Ramos (cell line): Measurements from ENCODE around the gene TMEM53.
"Not testable (repeated sequence)": the region's sequence is repeated elsewhere in the genome, so short reads cannot be mapped to it uniquely, and the experiment has no call there.

Source experiments
- in situ Hi-C: fragments of 300-500 bp; cut with MboI; formaldehyde crosslinking; loops from one replicate; pipeline ENCODE4 v1.14.3; 2022; ENCODE audit warnings: low sequenced_read_pairs; ENCODE audit not compliant: unreplicated experiment

TMEM53 gene

DNA sequence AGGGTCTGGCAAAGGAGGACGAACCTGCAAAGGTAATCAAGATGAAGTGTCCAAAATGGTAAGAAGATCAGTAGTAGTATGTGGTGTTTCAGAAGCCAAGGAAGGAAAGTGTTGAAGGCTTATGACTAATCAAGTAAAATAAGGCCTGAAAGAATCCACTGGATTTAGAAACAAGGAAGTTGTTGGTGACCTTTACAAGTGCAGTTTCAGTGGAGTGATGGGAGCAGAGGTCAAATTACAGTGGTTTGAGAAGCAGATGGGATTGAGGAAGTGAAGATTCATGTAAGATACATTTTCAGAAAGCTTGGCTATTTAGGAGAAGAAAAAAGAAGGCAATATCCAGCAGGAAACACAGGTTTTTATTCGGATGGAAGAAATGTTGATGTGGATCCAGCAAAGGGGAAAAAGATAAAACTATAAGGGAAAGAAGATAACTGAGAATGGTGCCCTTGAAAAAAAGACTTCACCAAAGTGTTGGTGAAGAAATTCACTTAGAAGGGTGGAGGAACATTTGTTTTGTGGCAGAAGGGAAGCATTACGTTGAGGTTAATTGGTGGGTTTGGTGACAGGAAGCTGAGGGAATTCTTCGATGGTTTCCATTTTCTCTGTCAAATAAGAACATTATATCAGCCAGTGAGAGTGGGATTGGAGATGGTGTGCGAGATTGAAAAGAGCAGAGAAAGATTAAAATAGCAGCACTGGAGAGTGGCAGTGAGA, 2.4 kb upstream of the TMEM53 start:
- in situ Hi-C loops = no loop called here

DNA sequence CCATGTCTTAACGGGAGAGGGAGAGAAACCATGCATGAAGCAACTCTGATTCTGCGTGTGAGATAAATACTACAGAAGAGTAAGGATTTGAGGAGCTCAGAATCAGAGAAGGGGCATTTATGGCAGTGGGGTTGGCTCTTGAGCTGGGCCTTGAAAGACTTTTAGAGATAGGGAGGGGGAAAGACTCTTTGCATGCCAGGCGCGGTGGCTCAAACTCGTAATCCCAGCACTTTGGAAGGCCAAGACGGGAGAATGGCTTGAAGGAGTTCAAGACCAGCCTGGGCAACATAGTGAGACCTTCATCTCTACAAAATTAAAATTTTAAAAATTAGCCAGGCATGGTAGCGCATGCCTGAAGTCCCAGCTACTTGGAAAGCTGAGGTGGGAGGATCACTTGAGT, 905 bp upstream of the TMEM53 start:
- in situ Hi-C loops = no loop called here

DNA sequence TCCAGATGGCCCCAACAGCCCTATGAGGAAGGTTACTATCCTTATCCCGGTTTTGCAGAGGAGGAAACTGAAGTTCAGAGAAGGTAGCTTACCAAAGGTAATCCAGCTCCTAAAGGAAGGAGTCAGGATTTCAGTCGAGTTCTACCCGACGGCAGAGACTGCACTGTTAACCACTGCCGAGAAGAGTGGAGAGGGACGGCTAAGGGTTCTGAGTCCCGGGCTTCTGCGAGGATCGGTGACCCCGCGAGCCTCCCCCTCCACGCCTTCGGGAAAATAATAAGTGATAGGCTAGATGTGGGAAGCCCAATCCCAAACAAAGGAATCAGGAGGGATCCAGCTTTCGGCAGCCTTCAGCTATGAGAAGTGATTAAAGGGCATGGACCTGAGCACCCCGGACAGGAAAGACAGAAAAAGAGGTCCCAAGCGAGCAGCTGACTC, 587 bp downstream of the TMEM53 start:
- in situ Hi-C loops = no loop called here

DNA sequence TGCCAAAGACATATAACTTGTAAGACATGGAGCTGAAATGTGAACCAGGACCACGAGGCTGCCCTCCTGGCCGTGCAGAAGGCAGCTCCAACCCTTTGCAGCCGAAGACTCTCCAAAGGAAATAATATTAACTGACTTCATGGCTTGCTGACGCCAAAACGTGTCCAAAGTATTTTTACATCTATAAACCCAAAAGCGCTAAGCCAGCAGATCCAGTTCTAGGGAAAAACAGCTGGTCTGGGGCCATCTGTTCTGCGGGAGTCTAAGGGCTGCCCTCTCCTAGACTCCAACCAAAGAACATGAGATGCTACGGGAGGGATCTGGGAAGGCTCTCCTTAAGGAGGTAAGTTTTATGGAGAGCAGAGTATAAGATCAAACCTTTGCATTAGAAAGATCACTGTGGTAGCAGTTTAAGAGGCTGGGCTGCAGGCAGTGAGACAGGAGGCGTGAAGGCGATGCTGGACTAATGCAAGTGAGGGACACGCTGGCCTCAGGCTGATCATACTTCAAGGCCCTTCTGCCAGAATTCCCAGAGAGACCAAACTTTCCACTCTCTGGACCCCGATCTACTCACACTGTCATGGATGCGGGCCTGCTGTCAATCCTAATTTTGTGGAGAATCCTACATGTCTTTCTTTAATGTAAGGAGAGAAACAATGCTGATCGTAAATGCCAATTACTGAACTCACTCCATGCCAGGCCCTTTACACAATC, 1.2 kb downstream of the TMEM53 start:
- in situ Hi-C loops = no loop called here

DNA sequence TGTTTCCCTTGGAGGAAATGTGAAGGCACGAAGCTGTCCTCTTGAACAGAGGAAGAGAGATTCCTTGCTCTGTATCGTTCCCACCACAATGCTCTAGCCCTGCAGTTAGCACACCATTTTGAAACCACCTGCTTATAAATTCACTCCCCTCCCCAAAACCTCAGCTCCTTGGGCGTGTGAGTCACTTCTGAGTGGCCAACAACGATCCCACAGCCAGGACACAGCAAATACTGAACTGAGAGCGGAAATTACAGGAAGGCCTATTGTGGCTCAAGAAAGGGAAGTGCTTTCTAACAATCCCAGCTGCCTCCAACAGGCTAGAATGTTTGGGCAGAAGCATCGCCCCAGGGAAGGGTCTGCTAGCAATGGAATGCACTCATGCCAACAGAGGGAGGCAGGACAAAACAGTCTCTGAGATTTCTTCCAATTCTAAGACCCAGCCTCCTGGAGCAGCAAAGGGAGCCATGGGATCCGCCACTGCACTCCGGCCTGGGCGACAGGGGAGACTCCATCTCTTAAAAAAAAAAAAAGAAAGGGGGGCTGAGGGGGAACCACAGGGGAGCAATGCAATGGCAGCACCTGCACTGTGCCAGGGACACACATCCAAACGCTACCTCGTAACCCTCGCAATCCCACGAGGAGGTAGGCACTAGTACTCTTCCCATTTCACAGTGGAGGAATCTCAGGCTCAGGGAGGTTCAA, 1.9 kb downstream of the TMEM53 start:
- in situ Hi-C loops = no loop called here

DNA sequence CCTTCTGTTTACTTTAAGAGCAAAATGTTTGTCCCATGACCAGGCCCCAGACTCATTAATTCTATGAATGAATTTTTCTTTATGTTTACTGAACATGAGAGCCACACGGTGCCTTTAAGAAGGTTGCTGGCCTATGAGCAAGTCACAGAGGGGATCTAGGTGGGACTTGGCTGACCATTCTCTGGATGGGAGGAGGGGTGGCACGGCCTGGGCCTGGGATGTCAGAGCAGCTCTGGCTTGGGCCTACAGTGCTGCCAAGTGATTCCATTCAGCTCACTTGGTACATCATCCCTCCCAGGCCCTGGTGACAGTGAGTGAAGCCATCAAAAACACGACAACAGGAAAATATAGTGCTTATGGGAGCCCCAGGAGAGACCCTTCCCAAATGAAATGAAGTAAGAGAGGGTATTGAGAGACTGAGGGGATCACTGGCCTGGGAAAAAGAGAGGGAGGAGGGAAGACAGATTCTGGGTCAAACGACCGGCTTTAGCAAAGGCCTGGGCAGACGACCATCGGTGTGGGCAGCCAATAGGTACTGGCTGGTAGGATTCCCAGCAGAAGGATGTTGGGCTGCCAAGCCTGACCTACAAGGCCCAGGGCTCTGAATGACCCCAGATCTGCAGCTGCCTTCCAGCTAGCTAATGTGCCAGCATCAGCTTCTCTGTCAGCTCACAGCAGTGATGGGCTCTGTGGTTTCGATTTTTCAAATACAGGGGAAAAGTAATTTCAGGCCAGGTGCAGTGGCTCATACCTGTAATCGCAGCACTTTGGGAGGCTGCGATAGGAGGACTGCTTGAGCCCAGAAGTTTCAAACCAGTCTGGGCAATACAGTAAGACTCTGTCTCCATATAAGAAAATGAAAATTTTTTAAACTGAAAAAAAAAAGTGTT, 3.3 kb downstream of the TMEM53 start:
- in situ Hi-C loops = no loop called here

DNA sequence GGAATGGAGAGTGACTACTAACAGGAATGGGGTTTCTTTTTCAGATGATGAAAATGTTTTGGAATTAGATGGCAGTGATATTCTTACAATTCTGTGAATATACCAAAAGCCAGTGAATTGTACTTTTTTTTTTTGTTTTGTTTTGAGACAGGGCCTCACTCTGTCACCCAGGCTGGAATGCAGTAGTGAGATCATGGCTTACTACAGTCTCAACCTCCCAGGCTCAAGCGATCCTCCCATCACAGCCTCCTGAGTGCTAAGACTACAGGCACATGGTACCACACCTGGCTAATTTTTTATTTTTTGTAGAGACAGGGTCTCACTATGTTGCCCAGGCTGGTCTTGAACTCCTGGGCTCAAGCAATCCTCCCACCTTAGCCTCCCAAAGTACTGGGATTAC, 7.6 kb downstream of the TMEM53 start:
- in situ Hi-C loops = not testable (repeated sequence)

DNA sequence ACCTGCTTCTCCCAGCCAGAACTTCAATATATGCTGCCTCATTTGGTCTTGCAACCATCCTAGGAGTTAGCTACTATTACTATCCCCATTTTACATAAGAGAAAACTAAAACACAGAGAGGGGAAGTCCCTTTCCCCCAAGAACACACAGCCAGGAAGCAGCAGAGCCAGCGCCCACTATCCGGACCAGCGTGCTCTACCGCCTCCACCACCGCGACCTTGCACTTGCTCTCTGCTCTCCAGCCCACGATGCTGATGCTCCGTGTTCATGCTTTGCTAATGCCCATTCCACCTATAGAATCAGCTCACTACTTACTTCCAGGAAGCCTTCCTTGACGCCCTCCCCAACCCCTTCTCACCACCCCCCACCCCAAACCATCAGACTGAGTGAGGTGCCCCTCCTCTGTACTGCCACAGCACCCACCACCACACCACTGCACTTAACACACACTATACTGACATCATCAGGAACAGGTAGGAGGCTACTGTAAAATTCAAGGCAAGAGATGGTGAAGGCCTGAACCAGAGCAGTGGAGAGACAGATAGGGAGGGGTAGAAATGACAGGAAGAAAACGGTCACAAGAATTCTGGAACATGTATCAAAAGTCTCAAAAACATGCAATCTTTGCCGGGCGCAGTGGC, 9.4 kb downstream of the TMEM53 start:
- in situ Hi-C loops = no loop called here

DNA sequence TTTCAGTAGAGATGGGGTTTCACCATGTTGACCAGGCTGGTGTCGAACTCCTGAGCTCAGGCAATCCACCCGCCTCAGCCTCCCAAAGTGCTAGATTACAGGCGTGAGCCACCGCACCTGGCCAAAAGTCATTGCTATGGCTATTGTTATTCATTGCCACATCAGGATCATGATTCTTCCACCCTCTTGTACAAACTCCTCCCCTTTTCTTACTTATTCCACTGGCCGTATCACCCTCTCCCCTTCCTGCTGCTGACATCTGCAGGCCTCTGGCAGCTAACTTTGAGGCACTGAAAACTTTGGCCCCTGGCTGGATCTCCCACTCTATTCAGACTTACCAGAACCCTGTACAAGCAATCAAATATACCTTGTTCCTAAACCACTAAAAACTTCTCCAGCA, 10.9 kb downstream of the TMEM53 start:
- in situ Hi-C loops = no loop called here

DNA sequence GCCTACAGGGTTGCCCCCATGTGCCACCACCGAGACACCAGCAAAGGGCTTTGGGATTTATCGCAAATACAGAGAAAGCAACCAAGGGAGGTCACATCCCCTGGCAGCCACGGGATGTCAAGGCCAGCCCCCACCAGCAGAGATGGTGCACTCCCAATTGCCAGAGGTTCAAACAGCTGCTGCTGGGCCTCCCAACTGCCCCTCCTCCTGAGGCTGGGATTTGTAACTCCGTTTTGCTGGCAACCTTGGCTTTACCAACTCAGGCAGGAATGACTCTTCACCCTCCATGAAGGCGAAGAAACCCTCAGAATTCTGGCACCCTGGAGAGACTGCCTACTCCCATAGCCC, 11.6 kb downstream of the TMEM53 start:
- in situ Hi-C loops = no loop called here

DNA sequence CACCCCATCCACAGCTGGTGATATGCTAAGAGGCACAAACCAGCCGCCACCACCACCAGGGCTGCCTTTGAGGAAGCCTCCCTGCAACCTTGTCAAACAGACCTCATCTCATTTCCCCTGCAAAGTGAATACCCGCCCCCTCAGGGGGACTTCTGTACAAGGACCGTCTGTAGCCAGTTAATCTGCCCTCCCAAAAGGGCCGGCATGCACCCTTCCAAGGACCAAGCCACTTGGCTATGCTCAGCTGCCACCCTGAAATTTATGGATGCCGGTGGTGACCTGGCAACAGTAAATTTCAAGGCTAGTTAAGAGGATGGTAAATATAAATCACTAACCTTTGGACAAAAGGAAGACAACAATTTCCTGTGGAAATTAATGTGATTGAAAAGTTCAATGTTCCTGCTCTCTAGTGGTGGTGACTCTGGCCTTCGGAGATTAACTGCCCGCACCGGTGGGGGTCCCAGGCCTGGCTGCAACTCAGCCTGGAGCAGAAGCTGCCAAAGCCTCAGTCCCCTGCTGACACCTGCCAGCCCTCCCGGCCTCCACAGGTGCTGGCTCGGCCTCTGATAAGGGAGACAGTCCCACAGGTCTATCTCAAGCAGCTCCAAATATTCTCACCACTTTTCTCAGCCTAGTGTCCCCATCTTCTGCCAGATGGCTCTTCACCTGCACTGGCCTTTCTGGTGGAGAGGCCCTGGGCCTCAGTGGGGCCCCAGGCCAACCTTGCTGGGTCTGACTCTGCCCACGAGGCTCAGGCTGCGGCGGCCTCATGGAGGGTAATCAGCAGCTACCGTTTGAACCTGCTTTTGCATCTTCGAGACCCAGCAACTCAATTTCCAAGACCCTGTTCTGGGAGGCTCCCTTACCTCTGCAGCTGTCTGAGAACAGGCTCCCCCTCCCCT, 12.2 kb downstream of the TMEM53 start:
- in situ Hi-C loops = no loop called here

DNA sequence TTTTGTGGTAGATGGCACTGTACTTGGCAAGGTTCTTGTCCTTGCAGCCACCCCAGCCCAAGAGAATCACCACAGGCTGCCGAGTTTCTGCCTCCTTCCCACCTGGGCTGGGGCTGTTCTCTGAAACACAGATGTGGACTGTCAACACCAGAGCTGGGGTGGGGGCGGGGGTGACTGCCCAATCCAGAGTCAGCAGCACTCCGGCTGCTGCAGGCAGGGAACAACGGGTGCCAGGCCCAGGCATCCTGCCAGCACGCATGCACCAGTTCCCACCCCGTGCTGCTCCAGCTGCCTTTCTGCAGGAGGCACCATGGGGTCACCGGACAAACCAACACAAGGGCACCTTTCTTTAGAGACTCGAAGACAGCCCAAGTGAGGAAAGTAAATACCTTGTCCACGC, 14.1 kb downstream of the TMEM53 start:
- in situ Hi-C loops = no loop called here

DNA sequence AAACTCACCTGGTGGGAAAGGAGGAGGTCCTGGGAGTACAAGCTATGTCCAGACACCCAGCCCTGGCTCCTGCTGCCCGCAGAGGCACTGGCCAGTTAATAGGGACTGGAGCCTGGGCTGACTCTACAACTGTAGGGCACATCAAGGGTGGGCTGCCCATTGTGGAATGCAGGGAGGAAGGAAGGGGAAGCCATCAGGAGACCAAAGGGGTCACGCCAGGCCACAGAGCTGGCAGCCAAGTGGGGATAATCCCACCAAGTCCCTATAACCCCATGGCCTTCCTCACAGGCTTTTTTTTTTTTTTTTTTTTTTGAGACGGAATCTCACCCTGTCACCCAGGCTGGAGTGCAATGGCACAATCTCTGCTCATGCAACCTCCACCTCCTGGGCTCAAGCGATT, 14.7 kb downstream of the TMEM53 start:
- in situ Hi-C loops = no loop called here

DNA sequence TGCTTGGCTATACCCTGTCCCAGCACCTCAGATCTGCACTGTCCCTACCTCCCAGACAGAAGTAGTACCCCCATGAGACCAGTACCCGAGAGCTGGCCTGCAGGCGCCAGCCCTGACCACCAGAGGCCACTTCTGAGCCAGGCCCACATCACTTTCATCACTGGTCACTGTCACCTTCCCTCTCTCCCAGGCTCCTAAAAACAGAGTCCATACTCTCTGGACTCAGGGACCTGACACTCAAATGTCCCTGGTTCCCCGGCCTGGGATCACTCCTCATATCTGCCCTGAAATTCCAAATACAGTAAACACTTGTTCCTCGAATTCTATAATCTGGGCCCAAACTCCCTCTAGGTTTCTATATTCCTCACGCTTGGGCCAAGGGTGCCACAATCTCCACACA, 18.7 kb downstream of the TMEM53 start:
- in situ Hi-C loops = no loop called here

DNA sequence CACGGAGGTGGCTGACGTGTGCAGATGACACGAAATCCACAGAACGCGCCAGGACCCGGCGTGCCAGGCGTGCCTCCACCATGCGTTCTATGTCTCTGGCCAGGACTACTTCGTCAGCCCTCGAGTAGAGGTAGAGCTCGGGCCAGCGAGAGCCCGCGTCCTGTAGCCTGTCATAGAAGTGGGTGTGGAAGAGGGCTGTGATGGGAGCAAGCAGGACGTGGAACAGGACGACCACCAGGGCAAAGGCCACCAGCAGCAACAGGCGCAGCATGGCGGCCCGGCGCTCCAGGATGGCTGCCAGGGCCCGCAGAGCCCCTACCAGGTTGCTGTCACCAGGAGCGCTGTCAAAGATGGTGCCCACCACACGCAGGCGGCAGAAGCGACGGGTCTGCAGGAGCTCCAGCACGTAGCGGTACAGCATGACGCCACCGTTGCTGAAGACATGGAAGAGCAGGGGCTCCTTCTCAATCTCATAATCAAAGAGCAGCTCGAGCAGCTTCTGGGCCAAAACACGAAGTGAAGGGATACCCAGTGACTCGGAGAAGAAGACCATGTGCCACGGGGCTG, 19.6 kb downstream of the TMEM53 start:
- in situ Hi-C loops = no loop called here

DNA sequence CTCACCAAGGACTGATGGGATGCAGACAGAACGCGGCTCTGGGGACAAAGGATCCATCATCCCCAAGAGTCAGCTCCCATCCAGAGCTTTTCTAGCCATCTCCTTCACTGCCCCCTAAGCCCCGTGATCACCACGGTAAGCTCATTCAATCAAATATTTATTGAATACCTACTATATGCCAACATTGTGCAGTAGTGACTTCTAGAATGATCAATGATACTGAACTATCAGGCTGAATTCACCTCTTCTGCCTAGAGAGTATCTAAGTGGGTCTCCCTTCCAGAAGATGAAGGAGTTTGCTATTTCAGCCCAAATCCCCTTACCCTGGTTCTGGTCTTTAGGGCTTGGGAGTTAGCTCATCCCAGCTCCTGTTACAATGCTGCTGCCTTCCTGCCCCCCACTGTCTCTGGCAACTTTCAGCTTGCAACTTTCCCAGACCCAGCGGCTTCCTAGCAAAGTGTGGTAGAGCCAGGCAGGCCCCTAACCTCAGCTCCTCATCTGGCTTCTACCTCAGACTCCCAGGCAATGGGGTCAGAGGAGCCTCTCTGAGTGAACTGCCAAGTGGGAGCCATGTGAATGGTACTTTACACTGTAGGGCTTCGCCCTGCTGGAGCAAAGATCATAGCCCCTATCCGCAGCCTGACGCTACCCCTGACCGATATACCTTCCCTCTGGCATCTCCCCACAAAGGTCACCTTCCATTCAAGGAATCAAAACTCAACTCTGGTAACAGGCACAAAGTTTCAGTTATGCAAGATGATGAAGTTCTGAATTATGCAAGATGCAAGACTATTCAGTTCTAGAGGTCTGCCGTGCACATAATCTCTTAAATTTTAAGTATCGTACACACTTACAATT, 20.9 kb downstream of the TMEM53 start:
- in situ Hi-C loops = no loop called here

DNA sequence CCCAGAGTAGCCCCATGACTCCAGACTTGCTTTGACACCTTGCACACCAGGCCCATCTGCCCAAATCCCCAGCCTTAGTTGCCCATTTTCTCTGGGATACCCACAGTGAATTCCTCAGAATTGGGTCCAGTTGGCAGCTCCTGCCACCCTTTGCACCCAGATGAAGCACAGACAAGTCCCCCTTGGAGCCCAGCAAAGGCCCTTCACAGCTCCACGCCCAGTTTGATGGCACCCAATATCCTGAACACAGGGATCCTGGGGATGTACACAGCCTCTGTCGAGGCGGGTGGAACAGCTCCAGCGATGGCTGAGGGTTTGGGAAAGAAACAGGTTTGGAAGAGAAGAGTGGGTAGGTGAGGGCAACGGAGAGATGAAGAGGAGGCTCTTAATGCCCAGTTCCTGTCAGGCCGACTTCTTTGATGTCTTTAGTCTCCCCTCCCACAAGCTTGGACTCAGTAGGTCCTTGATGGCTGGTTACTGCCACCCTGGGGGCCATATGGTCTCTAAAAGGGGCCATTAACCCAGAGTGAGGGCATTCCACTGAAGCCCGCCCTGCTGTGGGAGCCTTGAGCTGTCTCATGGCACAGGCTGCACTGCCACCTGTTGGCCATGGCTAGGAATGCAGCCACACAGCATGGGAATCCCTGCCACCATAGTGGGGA, 21.7 kb downstream of the TMEM53 start:
- in situ Hi-C loops = no loop called here
